Thoracic aorta (tissue), 2 donors: ENCODE results near the gene SSTR1. TPM values are rescaled to one million over a fixed set of nuclear protein-coding genes. Genes with fewer than 3 reads are reported as not detected.
A peak's percentile ranks its signal among the peaks of the same experiment; 100 is the strongest.
"Not testable (repeated sequence)": the region's sequence is repeated elsewhere in the genome, so short reads cannot be mapped to it uniquely, and the experiment has no call there.

ENCODE experiments used
- ATAC-seq: fragments of 150-250 bp; one replicate; pipeline ENCODE4 v1.8.0; 2017; ENCODE audit warnings: low read depth; ENCODE audit not compliant: insufficient number of reproducible peaks, low FRiP score
- DNase-seq: peaks from one replicate; pipeline ENCODE4 v3.0.0-alpha.2; 2020; ENCODE audit warnings: low spot score
- H3K27ac ChIP-seq, 2 donors: fragments of 200-600 bp; sonication (generic); 1 replicate in 1 of 2; 2 replicates in 1 of 2; pipeline ENCODE4 v1.5.1; 2016; ENCODE audit warnings: mild to moderate bottlenecking in 2 of 2, moderate library complexity in 2 of 2
- H3K27me3 ChIP-seq: fragments of 200-600 bp; sonication (generic); replicated peaks from 2 replicates; pipeline ENCODE4 v1.6.0; 2016; ENCODE audit warnings: mild to moderate bottlenecking; ENCODE audit not compliant: insufficient read depth
- H3K36me3 ChIP-seq: fragments of 200-600 bp; sonication (generic); one replicate; pipeline ENCODE4 v1.5.1; 2016
- H3K4me1 ChIP-seq, 2 donors: fragments of 200-600 bp; sonication (generic); 1 replicate in 1 of 2; 2 replicates in 1 of 2; pipeline versions ENCODE4 v1.5.1 to v1.6.0; 2016; ENCODE audit warnings: low read depth in 2 of 2, mild to moderate bottlenecking in 1 of 2; ENCODE audit not compliant: control insufficient read depth in 1 of 2
- H3K4me3 ChIP-seq: fragments of 200-600 bp; sonication (generic); 2 replicates; pipeline ENCODE4 v1.5.1; 2016; ENCODE audit warnings: mild to moderate bottlenecking
- H3K9me3 ChIP-seq: fragments of 200-600 bp; sonication (generic); 2 replicates; pipeline ENCODE4 v1.5.1; 2016
- CTCF ChIP-seq: fragments of 200-600 bp; sonication (generic); IDR thresholded peaks from one replicate; pipeline ENCODE4 v1.5.1; 2019; ENCODE audit warnings: antibody characterized with exemption
- total RNA-seq, 2 donors: library from RNA; depleted of rRNA; stranded (reverse); fragments of >200 nt; gene quantifications; one replicate each; pipeline versions ENCODE4 v1.1.0 to v1.2.3, GENCODE V29; 2016

SSTR1 gene
- total RNA-seq, 2 donors from 2014 or later, result 0.85 to 0.95 TPM

GRCh38 chr14:38187528-38187927 lies 20.2 kb upstream of the SSTR1 start:
- H3K36me3 ChIP-seq, result no peaks in the 10 kb centered on the region
- no peaks in the 10 kb centered on the region for H3K9me3 ChIP-seq
- no peak for ATAC-seq
- no peaks in the 10 kb centered on the region for H3K4me1 ChIP-seq
- H3K27ac ChIP-seq, result no peak overlapping the region
- H3K4me3 ChIP-seq, result no peak overlapping the region
- no peak for TF ChIP-seq CTCF
- H3K27me3 ChIP-seq, result no peaks in the 10 kb centered on the region
- DNase-seq, result no peak

- no peak for ATAC-seq
- DNase-seq, result no peak
- H3K27me3 ChIP-seq, result no peaks in the 10 kb centered on the region
- H3K36me3 ChIP-seq, result no peaks in the 10 kb centered on the region
- H3K27ac ChIP-seq, result no peak overlapping the region
- no peaks in the 10 kb centered on the region for H3K4me1 ChIP-seq
- H3K9me3 ChIP-seq, result no peaks in the 10 kb centered on the region
- H3K4me3 ChIP-seq, result no peak overlapping the region
- no peak for TF ChIP-seq CTCF
Measured at GRCh38 chr14:38189930-38190726, 17.6 kb upstream of the SSTR1 start.

GRCh38 chr14:38190846-38191245 lies 16.9 kb upstream of the SSTR1 start:
- not testable (repeated sequence) for H3K27ac ChIP-seq, H3K36me3 ChIP-seq, H3K4me3 ChIP-seq, H3K4me1 ChIP-seq, H3K27me3 ChIP-seq, ATAC-seq, H3K9me3 ChIP-seq, DNase-seq

GRCh38 chr14:38191491-38191890 lies 16.2 kb upstream of the SSTR1 start:
- H3K36me3 ChIP-seq, H3K27me3 ChIP-seq, H3K4me1 ChIP-seq, ATAC-seq, H3K4me3 ChIP-seq, H3K27ac ChIP-seq, H3K9me3 ChIP-seq, DNase-seq: not testable (repeated sequence)

- Histone ChIP-seq H3K36me3 (no peaks in the 10 kb centered on the region), H3K27me3 (no peaks in the 10 kb centered on the region), H3K4me1 (no peaks in the 10 kb centered on the region), H3K27ac (no peak overlapping the region), H3K4me3 (no peak overlapping the region), H3K9me3 (no peaks in the 10 kb centered on the region)
- no peak for DNase-seq
- no peak for ATAC-seq
- peak; percentile 48 for TF ChIP-seq CTCF
Measured at GRCh38 chr14:38197001-38197783, 10.5 kb upstream of the SSTR1 start.

GRCh38 chr14:38197784-38198335 lies 9.8 kb upstream of the SSTR1 start:
- H3K9me3 ChIP-seq, result no peaks in the 10 kb centered on the region
- no peaks in the 10 kb centered on the region for H3K36me3 ChIP-seq
- TF ChIP-seq CTCF, result no peak
- no peak overlapping the region for H3K4me3 ChIP-seq
- ATAC-seq, result no peak
- H3K27ac ChIP-seq, result no peak overlapping the region
- no peak for DNase-seq
- H3K27me3 ChIP-seq, result no peaks in the 10 kb centered on the region
- H3K4me1 ChIP-seq, result no peaks in the 10 kb centered on the region
